Measurements from ENCODE around the gene ARPP21.

DNA sequence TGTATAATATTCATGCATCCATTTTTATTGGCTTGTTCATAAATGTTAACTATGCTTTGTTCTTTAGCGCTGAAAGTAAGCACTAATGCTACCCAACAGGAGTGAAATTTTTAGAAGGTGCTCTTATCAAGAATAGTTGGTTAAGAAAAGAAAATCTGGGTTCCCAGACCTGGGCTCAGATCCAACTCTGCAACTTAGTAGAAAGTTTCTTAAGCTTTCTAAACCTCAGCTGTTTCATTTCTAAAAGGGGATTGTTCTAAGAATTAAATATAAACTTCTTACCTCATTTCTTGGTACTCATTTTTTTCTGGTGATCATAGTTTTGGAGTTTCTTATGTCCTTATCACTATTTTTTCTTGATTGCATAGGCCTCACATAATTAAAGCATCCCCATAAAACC is 12.1 kb downstream of the ARPP21 start:
- TF ChIP-seq CTCF (conservative IDR thresholded peaks at IDR 0.05; ENCODE audit: low read depth, low read length) (no peak), EZH2 (IDR thresholded peaks at IDR 0.05; ENCODE audit: low read length, unreplicated experiment) (no peak)
